Right renal cortex interstitium (tissue), 3 donors: ENCODE measurements around the gene PITX3. TPM values are rescaled to one million over a fixed set of nuclear protein-coding genes. Genes with fewer than 3 reads are reported as not detected.

Experiments used
- DNase-seq, 3 donors: peaks; one replicate each; pipeline ENCODE4 v3.0.0-alpha.2; 2013; ENCODE audit warnings: low read depth in 3 of 3, low spot score in 2 of 3
- polyA plus RNA-seq, 3 donors: library from polyadenylated mRNA; unstranded; fragments of 120-200 nt; gene quantifications; one replicate each; pipeline ENCODE4 v1.2.1, GENCODE V29; 2013; ENCODE audit not compliant: insufficient read length in 3 of 3

Gene PITX3
- polyA plus RNA-seq: under 1 TPM; 0.51 to 0.64 (median 0.53) TPM

GRCh38 chr10:102241444-102242117 is at the start of gene PITX3:
Gene PITX3, minus strand, starts transcription at chr10:102241512. Its CDS starts 9,432 bp downstream, at chr10:102232080.
- peak; percentile 86 to 88 (median 87) for DNase-seq

- DNase-seq: no peak
Observed at GRCh38 chr10:102289840-102290239, 48.5 kb upstream of the PITX3 start.

GRCh38 chr10:102289356-102289755 is 48.0 kb upstream of the PITX3 start:
- no peak for DNase-seq

- no peak for DNase-seq
Observed at GRCh38 chr10:102287991-102288390, 46.7 kb upstream of the PITX3 start.

- DNase-seq: no peak
Observed at GRCh38 chr10:102287538-102287937, 46.2 kb upstream of the PITX3 start.

- DNase-seq: no peak
Observed at GRCh38 chr10:102286216-102286615, 44.9 kb upstream of the PITX3 start.

- DNase-seq: no peak
Observed at GRCh38 chr10:102285133-102285532, 43.8 kb upstream of the PITX3 start.

- no peak for DNase-seq
Observed at GRCh38 chr10:102284531-102284930, 43.2 kb upstream of the PITX3 start.

GRCh38 chr10:102283890-102284289 is 42.6 kb upstream of the PITX3 start:
- no peak for DNase-seq

- no peak for DNase-seq
Observed at GRCh38 chr10:102283488-102283887, 42.2 kb upstream of the PITX3 start.

- DNase-seq: peak in 1 of 3 donors; percentile 16
Observed at GRCh38 chr10:102281102-102281487, 39.8 kb upstream of the PITX3 start.

- DNase-seq: peak in 1 of 3 donors; percentile 25
Observed at GRCh38 chr10:102280397-102281101, 39.2 kb upstream of the PITX3 start.

- no peak for DNase-seq
Observed at GRCh38 chr10:102279104-102279503, 37.8 kb upstream of the PITX3 start.

GRCh38 chr10:102275343-102275742 is 34.0 kb upstream of the PITX3 start:
- DNase-seq: no peak

- no peak for DNase-seq
Observed at GRCh38 chr10:102274062-102274461, 32.8 kb upstream of the PITX3 start.

GRCh38 chr10:102269017-102269416 is 27.7 kb upstream of the PITX3 start:
- DNase-seq: no peak

GRCh38 chr10:102268375-102268888 is 27.1 kb upstream of the PITX3 start:
- no peak for DNase-seq

- no peak for DNase-seq
Observed at GRCh38 chr10:102267748-102268147, 26.4 kb upstream of the PITX3 start.

GRCh38 chr10:102266670-102267069 is 25.4 kb upstream of the PITX3 start:
- no peak for DNase-seq

- DNase-seq: no peak
Observed at GRCh38 chr10:102264371-102264770, 23.1 kb upstream of the PITX3 start.

GRCh38 chr10:102262744-102263370 is 21.5 kb upstream of the PITX3 start:
- no peak for DNase-seq

- no peak for DNase-seq
Observed at GRCh38 chr10:102261842-102262241, 20.5 kb upstream of the PITX3 start.
